Measurements from ENCODE around the gene ZNF212.

DNA sequence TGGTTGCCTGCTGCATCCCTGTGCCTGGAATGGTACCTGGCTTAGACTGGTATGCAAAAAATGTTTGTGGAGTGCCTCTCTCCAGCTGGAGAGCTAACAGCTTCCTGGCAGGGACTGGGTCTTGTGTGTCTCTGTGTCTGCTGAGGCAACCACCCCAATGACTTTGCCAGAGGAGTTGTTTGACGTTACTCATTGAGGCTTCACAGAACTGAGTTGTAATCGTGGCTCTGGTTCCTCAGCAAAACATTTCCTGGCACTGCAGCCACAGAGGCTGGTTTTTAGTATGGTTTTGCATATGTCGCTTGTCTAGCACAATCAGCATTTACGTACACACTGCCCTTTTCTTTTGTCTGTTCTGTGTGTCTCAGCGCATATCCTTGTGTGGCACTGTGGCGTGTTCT, 36.6 kb upstream of the ZNF212 start:
- no peak for TF ChIP-seq POLR2A (IDR thresholded peaks at IDR 0.05)
- TF ChIP-seq CTCF (IDR thresholded peaks at IDR 0.05) = no peak

Measured in esophagus squamous epithelium (tissue), 4 donors.